CD4-positive, alpha-beta T cell treated with Interleukin-6 at 100 ng/mL for 8 hours (primary cell): Measurements from ENCODE around the gene WFDC13.
"Not testable (repeated sequence)": the region's sequence is repeated elsewhere in the genome, so short reads cannot be mapped to it uniquely, and the experiment has no call there.

Experiments used
- DNase-seq: peaks from one replicate; pipeline ENCODE4 v3.0.0-alpha.2; 2020; ENCODE audit warnings: mixed read lengths, low spot score

Gene WFDC13, protein sequence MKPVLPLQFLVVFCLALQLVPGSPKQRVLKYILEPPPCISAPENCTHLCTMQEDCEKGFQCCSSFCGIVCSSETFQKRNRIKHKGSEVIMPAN

DNA sequence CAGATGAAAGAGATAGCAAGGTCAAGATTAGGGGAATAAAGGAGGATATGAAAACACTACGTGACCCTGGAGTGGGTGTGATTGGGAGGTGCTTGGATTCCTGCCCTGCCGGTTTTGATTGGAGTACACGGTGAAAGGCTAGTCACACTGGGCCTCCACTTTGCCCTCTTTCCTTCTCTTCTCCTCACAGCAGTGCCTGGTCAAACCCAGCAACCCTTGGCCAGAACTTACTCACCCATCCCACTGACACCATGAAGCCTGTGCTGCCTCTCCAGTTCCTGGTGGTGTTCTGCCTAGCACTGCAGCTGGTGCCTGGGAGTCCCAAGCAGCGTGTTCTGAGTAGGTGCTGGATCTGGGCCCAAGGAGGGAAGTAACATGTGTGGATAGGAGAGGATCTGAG lies at the start of gene WFDC13:
Gene WFDC13 (plus strand): TSS at position 166 of the 400 bp plus-strand sequence. CDS start 86 bp downstream, at position 252.
- DNase-seq, result no peak

DNA sequence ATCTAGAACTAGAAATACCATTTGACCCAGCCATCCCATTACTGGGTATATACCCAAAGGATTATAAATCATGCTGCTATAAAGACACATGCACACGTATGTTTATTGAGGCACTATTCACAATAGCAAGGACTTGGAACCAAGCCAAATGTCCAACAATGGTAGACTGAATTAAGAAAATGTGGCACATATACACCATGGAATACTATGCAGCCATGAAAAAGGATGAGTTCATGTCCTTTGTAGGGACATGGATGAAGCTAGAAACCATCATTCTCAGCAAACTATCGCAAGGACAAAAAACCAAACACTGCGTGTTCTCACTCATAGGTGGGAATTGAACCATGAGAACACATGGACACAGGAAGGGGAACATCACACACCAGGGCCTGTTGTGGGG lies 44.8 kb upstream of the WFDC13 start:
- DNase-seq, result not testable (repeated sequence)

DNA sequence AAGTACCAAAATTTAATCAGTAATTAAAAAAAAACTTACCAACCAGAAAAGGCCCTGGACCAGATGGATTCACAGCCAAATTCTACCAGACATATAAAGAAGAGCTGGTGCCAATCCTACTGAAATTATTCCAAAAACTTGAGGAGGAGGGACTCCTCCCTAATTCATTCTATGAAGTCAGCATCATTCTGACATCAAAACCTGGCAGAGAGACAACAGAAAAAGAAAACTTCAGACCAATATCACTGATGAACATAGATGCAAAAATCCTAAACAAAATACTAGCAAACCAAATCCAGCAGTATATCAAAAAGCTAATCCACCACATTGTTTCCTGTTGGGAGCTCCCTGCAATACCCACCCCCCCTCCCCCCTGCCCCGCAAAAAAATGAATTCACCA lies 31.7 kb upstream of the WFDC13 start, which contains the start of gene WFDC11:
Gene WFDC11 (minus strand): TSS at position 101 of the 400 bp plus-strand sequence. CDS start 19,639 bp downstream, outside the sequence.
- DNase-seq, result no peak

DNA sequence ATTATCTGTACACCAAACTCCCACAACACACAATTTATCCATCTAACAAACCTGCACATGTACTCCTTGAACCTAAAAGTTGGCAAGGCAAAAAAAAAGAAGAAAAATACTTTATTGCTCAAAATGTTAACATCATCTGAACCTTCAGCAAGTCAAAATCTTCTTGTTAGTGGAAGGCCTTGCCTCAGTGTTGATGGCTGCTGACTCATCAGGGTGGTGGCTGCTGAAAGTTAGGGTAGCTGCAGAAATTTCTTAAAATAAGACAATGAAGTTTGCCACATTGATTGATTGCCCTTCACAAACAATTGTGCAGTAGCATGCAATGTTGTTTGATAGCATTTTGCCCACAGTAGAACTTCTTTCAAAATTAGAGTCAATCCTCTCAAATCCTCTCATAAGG lies 29.1 kb upstream of the WFDC13 start:
- DNase-seq, result no peak

DNA sequence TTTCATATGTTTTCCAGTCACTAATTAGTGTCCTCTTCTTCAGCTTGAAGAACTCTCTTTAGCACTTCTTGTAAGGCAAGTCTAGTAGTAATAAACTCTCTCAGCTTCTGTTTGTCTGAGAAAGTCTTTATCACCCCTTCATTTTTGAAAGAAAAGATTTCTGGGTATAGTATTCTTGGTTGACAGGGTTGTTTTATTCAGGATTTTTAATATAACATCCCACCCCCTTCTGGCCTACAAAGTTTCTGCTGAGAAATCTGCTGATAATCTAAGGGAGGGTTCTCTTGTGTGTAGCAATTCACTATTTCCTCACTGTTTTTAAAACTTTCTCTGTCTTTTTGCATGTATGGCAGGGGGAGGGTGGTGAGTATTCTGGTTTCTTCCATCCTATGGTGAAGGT lies 22.2 kb upstream of the WFDC13 start:
- DNase-seq, result no peak

DNA sequence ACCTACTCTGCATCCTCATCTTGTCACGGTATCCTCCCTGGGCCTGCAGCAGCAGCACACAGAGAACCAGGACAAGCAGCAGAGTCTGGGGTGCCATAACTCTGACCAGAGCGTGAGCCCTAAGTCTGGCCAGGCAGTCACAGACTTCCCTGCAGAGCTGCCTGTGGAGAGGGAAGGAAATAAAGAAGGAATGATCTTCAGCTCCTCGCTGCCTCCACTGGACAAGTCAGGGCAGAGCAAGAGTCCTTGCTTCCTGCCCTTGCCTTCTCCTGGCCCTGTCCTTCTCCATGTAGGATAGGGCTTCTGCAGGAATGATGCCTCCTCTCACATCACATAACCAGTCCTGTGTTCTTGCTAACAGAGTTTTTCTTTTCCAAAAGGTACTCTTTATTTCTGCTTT lies 15.9 kb upstream of the WFDC13 start:
- no peak for DNase-seq

DNA sequence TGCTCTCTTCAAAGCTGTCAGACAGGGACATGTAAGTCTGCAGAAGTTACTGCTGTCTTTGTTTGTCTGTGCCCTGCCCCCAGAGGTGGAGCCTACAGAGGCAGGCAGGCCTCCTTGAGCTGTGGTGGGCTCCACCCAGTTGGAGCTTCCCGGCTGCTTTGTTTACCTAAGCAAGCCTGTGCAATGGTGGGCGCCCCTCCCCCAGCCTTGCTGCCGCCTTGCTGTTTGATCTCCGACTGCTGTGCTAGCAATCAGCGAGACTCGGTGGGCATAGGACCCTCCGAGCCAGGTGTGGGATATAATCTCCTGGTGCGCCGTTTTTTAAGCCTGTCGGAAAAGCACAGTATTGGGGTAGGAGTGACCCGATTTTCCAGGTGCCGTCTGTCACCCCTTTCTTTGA lies 8.5 kb upstream of the WFDC13 start:
- DNase-seq, result not testable (repeated sequence)

DNA sequence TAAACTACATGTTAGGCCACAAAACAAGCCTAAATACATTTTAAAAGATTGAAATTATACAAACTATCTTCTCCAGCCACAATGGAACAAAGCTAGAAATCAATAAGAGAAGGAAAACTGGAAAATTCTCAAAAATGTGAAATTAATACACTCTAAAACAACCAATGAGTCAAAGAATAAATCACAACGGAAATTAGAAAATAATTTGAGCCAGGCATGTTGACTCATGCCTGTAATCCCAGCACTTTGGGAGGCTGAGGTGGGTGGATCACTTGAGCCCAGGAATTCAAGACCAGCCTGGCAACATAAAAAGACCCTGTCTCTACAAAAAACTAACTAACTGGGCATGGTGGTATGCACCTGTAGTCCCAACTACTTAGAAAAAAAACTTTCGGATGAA lies 6.3 kb upstream of the WFDC13 start:
- DNase-seq, result no peak

DNA sequence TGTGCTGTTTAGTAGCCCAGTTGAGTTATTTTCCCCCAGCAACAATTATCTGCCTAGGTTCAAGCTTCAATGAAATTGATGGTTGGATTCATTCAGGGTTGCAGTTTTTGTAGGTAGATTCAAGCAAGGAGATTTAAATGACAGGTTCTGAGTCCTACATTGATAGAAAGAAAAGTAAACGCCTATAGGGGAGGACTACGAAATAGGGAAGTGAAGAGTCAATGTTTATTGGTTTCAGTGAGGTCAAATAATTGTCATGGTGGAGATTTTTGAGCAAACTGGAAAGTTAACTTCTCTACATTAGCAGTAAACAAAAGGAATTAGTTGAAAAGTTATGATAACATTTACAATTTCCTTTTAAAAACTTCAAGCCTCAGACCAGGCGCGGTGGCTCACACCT lies 734 bp upstream of the WFDC13 start:
- no peak for DNase-seq

DNA sequence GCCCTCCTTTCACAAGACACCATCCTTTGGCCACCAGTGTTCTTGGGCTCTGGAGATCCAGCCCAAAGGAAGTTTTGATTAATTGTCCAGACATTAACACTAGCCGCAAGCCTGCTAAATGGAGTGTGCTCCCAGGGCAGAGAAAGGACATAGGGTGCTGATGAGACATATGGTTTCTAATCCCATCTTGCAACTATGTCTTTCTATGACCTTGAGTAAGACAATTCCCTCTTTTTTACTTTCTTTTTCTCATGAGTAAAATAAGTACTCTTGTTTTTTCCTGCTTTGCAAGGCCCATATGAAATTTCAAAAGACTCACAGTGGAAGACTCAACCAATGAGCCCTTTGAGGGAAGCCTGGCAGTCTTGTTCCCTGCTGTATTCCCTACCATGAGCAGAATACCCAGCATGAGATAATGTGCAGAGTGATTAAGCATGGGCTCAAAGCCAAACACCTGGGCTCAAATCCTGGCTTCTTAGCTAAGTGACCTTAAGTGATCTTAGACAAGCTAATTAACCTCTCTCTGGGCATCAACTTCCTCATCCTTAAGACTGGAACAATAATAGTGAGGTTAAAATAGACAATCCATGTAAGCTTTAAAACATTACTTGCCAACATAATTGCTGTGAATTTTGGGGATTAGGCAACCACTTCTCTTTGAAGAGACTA lies 3.3 kb downstream of the WFDC13 start, which contains the start of gene WFDC10B:
Gene WFDC10B (minus strand): TSS at position 51 of the 669 bp plus-strand sequence. CDS start 19,027 bp downstream, outside the sequence.
- no peak for DNase-seq

DNA sequence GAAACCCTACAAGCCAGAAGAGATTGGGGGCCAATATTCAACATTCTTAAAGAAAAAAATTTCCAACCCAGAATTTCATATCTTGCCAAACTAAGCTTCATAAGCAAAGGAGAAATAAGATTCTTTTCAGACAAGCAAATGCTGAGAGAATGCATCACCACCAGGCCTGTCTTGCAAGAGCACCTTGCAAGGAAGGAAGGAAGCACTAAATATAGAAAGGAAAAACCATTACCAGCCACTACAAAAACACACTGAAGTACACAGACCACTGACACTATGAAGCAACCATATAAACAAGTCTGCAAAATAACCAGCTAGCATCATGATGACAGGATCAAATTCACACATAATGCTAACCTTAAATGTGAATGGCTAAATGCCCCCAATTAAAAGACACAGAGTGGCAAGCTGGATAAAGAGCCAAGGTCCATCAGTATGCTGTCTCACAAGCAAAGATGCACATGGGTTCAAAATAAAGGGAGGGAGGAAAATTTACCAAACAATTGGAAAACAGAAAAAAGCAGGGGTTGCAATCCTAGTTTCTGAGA lies 14.4 kb downstream of the WFDC13 start:
- DNase-seq, result not testable (repeated sequence)

DNA sequence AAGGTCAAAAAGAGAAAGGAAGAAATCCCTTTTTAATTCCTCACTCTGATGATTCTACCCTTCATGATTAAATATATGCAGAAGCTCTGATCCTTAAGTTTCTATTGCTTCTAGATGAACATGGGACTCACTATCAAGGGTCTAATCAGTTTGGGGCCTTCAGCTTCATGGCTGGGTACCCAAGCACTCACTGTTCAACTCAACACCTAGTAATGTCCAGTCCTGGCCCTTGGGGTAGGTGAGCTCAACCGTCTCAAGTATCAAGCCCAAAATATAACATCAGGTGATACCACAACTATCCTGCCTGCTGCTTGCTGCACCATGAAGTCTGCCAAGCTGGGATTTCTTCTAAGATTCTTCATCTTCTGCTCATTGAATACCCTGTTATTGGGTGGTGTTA lies 20.2 kb downstream of the WFDC13 start, which contains the start of gene SPINT4:
Gene SPINT4 (plus strand): TSS at position 301 of the 400 bp plus-strand sequence. CDS start 21 bp downstream, at position 322.
- DNase-seq, result no peak

DNA sequence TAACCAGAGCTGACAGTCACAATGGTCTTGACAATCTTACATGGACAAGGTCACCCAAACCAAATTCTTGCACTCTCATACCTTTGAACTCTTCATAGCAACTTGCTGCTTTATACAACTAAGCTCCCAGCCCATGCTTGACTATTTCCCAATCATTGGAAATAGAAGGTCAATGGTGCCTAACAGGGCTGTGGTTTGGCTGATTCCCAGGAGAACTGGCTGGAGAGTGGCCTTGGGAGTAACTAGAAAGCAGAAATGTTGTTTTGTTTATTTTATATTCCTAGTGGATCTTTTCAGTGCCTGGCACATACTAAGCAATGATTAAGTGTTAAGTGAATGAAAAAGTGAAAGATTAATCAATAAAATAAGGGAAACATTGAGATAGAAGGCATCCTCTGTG lies 23.3 kb downstream of the WFDC13 start:
- no peak for DNase-seq

DNA sequence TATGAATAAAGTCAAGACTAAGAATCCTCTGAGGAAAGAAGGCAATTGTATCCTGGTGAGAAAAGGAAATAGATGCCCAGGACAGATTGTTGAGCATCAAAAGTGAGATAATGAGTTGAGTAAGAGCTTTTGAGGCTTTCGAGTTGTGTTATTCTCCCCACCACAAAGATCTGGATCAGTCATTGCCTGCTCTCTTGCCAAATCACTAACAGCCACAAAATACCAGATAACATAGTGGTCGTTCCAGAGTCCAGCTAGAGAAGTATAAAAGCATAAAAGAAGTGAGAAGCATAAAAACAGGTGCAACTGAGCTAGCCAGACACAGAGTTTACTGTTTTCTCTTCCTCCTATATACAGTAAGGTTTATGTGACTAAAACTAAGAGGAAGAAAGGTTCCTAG lies 25.2 kb downstream of the WFDC13 start:
- no peak for DNase-seq

DNA sequence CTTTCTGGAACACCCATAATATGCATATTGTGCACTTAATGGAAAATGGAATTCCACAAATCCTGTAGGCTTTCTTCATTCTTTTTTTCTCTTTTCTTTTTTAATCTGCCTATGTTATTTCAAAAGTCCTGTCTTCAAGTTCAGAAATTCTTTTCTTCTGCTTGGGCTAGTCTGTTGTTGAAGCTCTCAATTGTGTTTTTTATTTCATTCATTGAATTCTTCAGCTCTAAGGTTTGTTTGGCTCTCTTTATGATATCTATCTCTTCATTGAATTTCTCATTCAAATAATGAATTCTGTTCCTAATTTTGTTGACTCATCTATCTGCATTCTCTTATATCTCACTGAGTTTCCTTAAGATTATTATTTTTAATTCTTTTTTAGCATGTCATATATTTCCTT lies 30.4 kb downstream of the WFDC13 start:
- no peak for DNase-seq

DNA sequence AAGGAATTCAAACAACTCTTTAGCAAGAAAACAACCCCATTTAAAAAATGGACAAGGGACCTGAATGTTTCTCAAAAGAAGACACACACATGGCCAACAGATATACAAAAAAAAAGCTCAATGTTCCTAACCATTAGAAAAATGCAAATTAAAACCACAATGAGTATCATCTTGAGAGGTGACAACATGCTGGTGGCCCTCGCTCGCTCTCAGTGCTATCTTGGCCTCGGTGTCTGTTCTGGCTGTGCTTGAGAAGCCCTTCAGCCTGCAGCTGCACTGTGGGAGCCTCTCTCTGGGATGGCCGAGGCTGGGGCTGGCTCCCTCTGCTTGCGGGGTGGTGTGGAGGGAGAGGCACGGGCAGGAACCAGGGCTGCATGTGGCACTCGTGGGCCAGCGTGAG lies 33.7 kb downstream of the WFDC13 start:
- no peak for DNase-seq

DNA sequence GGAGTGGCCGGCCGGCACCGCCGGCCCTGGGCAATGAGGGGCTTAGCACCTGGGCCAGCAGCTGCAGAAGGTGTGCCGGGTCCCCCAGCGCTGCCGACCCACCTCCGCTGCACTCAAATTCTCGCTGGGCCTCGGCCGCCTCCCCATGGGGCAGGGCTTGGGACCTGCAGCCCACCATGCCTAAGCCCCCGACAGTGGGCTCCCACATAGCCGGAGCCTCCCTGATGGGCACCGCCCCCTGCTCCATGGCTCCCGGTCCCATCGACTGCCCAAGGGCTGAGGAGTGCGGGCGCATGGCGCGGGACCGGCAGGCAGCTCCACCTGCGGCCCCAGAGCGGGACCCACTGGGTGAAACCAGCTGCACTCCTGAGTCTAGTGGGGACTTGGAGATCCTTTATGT lies 34.1 kb downstream of the WFDC13 start:
- no peak for DNase-seq

DNA sequence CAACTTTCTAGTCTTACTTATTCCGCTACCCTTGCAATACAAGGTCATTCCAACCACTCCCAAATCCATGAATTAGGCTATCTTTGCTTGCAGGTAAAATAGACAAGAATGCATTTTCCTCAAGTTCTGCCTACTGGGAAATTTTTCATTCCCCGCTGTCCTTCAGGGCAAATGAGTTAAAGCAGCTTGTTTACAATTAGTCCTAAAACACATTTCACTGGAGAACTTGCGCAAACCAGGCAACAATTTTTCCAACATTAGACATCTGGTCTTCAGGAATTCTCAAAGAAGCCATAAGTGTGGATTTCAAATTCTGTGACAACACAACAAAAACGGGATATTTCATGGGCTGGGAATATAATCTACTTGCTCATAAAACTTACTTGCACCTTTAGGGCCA lies 40.8 kb downstream of the WFDC13 start:
- DNase-seq, result no peak

DNA sequence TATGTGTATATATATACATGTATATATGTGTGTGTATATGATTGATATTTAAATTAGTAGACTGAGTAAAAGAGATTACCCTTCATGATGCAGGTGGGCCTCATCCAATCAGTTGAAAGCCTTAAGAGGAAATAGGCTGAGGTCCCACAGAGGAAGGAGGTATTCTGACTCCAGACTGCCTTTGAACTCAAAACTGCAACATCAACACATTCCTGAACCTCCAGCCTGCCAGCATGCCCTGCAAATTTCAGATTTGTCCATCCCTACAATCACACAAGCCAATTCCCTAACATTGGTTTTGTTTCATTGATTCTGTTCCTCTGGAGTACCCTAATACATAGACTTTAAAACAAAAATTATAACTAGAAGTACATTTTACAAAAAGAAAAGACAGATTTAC lies 43.2 kb downstream of the WFDC13 start:
- DNase-seq, result no peak

DNA sequence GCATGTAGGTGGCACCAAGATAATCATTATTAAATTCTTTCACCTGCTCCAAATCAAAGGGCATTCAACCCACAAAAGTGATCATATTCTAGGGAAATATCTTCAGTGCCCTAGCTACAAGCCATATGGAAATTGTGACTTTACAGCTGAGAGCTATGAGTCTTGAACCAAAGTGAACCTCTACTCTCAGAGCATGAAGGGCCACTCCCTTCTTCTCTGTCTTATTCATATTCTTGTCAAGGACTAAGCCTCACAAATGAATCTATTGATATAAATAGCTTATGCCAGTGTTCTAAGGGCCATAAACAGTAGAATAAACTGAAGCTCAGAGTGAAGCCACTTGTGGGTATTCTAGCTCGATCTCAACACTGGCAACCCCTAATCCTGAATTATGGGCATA lies 49.9 kb downstream of the WFDC13 start:
- no peak for DNase-seq

DNA sequence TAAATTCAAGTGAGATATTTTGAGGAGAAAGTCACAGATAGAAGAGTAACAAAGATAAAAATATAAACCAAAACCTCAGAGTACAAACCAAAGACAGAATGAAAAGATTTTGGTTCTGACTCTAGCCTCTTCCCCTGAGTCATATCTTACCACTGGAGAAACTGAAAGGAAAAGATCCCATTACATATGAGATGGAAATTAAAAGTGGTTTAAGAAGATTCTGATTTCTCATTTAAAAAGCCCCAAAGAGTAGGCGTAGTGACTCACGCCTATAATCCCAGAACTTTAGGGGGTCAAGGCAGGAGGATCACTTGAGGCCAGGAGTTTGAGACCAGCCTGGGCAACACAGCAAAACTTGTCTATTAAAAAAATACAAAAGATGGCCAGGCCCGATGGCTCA lies 50.9 kb downstream of the WFDC13 start:
- DNase-seq, result no peak

DNA sequence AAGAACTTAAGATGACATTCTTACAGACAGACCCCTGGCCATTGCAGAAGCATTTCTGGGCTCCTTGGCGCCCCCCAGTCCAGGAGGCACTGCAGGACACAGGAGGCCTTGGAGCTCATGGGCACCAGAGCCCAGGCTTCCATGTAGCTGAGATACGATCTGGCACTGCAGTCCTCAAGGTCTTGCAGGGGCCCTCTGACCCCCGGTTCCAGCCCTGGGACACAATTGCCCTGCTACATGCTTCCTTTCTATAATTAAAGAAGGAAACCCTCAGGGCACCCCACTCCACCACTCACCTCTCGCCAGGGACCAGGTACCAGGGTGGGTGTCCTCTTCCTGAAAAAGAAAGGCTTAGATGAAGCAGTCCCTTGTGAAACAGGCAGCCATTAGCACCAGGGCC lies 56.3 kb downstream of the WFDC13 start:
- DNase-seq, result no peak
